Testis (tissue), 3 donors: ENCODE results near the gene SLC6A5. TPM values are rescaled to one million over a fixed set of nuclear protein-coding genes. Genes with fewer than 3 reads are reported as not detected.

Source experiments
- DNase-seq: peaks from one replicate; pipeline ENCODE4 v3.0.0-alpha.2; 2019
- H3K27ac ChIP-seq, 2 donors: fragments of 200-600 bp; sonication (generic); one replicate each; pipeline ENCODE4 v1.5.1; 2019
- H3K27me3 ChIP-seq: fragments of 200-600 bp; sonication (generic); one replicate; pipeline ENCODE4 v1.5.1; 2019
- H3K36me3 ChIP-seq: fragments of 200-600 bp; sonication (generic); one replicate; pipeline ENCODE4 v1.5.1; 2017; ENCODE audit warnings: low read depth; ENCODE audit errors: missing control alignments
- H3K4me1 ChIP-seq: fragments of 200-600 bp; sonication (generic); one replicate; pipeline ENCODE4 v1.5.1; 2019
- H3K4me3 ChIP-seq, 2 donors: fragments of 200-600 bp; sonication (generic); one replicate each; pipeline ENCODE4 v1.5.1; 2017 to 2019
- H3K9me3 ChIP-seq: fragments of 200-600 bp; sonication (generic); one replicate; pipeline ENCODE4 v1.5.1; 2017
- POLR2A ChIP-seq: fragments of 450-650 bp; IDR thresholded peaks from one replicate; pipeline ENCODE4 v1.6.1; 2017; ENCODE audit warnings: antibody characterized with exemption, mild to moderate bottlenecking, moderate library complexity
- WGBS, 2 donors: methylation state at CpG; one replicate each; pipeline ENCODE4 v1.1.5; 2018; 5-methylcytosine and 5-hydroxymethylcytosine counted together
- intact Hi-C: fragments of 100-400 bp; cut with DNase I; formaldehyde crosslinking; loops from one replicate; pipeline ENCODE4 v1.15.1; 2023; ENCODE audit warnings: low total_unique reads
- polyA plus RNA-seq: library from polyadenylated mRNA; stranded (reverse); fragments of 350-450 nt; fragmentation: Illumina TruSeq; extraction: RNeasy Lipid Tissue Mini Kit (QIAGEN cat#74804); gene quantifications from one replicate; pipeline ENCODE4 v1.2.3, GENCODE V29; 2014; ENCODE audit warnings: low read depth, low replicate concordance; ENCODE audit not compliant: insufficient read depth
- total RNA-seq, 2 donors: library from RNA; depleted of rRNA; stranded (reverse); fragments of >200 nt; gene quantifications; one replicate each; pipeline ENCODE4 v1.2.3, GENCODE V29; 2016
- TF ChIP-seq, protein P1 (sequence below), 3 experiments: fragments of 450-650 bp in 2 of 3; fragments of 200-600 bp in 1 of 3; sonication (generic) in 1 of 3; IDR thresholded peaks; one replicate each; pipeline ENCODE4 v1.5.1; 2016 to 2019; ENCODE audit warnings: antibody characterized with exemption in 3 of 3, mild to moderate bottlenecking in 2 of 3, moderate library complexity in 1 of 3

SLC6A5 gene
- total and polyA plus RNA-seq, 3 donors from 2014 or later: 1.5 to 2.1 (median 1.9) TPM

GRCh38 chr11:20596205-20597153 lies 2.9 kb upstream of the SLC6A5 start:
- TF ChIP-seq, protein P1, sequence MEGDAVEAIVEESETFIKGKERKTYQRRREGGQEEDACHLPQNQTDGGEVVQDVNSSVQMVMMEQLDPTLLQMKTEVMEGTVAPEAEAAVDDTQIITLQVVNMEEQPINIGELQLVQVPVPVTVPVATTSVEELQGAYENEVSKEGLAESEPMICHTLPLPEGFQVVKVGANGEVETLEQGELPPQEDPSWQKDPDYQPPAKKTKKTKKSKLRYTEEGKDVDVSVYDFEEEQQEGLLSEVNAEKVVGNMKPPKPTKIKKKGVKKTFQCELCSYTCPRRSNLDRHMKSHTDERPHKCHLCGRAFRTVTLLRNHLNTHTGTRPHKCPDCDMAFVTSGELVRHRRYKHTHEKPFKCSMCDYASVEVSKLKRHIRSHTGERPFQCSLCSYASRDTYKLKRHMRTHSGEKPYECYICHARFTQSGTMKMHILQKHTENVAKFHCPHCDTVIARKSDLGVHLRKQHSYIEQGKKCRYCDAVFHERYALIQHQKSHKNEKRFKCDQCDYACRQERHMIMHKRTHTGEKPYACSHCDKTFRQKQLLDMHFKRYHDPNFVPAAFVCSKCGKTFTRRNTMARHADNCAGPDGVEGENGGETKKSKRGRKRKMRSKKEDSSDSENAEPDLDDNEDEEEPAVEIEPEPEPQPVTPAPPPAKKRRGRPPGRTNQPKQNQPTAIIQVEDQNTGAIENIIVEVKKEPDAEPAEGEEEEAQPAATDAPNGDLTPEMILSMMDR (IDR thresholded peaks at IDR 0.05): no peak
- TF ChIP-seq POLR2A: no peak
- H3K27me3 ChIP-seq: no peaks in the 10 kb centered on the region
- DNase-seq: no peak
- intact Hi-C loops: no loop called here
- no peak overlapping the region for H3K27ac ChIP-seq
- no peaks in the 10 kb centered on the region for H3K36me3 ChIP-seq
- no peaks in the 10 kb centered on the region for H3K4me1 ChIP-seq
- H3K4me3 ChIP-seq: peak overlapping the region in 1 of 2 donors; percentile 2
- WGBS, 2 donors: 8 to 13% methylated on average over 55 to 57 of the region's 57 CpGs
- H3K9me3 ChIP-seq: no peaks in the 10 kb centered on the region

- intact Hi-C loops: no loop called here
- no peaks in the 10 kb centered on the region for H3K36me3 ChIP-seq
- DNase-seq: no peak
- 2 to 7% methylated on average over 11 to 34 of the region's 41 CpGs for WGBS, 2 donors
- H3K27ac ChIP-seq: no peak overlapping the region
- no peaks in the 10 kb centered on the region for H3K9me3 ChIP-seq
- peak overlapping the region in 1 of 2 donors; percentile 2 for H3K4me3 ChIP-seq
- TF ChIP-seq, protein P1 (IDR thresholded peaks at IDR 0.05): no peak
- no peak for TF ChIP-seq POLR2A
- no peaks in the 10 kb centered on the region for H3K27me3 ChIP-seq
- no peaks in the 10 kb centered on the region for H3K4me1 ChIP-seq
These were observed 2.2 kb upstream of the SLC6A5 start for GRCh38 chr11:20597154-20597679.

- intact Hi-C loops: no loop called here
- Histone ChIP-seq H3K27me3 (no peaks in the 10 kb centered on the region), H3K9me3 (no peaks in the 10 kb centered on the region), H3K27ac (no peak overlapping the region), H3K36me3 (no peaks in the 10 kb centered on the region), H3K4me3 (peak overlapping the region in 1 of 2 donors; percentile 2), H3K4me1 (no peaks in the 10 kb centered on the region)
- 2 to 4% methylated on average over 24 to 47 of the region's 48 CpGs for WGBS, 2 donors
- DNase-seq: no peak
- no peak for TF ChIP-seq POLR2A
- TF ChIP-seq, protein P1 (IDR thresholded peaks at IDR 0.05): no peak
These were observed 1.5 kb upstream of the SLC6A5 start for GRCh38 chr11:20597680-20598484.

DNA sequence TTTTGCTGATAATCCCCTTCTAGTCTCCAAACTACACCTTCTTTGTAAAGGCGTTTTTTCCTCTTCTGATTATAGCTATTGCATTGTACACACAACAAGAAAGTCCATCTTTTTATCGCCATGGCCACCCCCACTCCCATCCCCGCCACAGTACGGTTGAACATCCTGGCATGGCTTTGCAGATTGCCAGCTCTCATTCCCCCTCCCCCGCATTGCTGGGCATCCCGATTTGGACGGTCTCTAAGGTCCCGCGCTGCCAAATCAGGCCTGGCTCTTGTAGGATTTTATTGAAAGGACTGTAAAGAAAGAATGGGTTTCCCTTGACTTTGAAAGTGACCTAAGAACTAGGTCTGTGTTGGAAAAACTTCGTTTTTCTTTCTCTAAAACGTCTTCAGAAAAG lies 916 bp upstream of the SLC6A5 start:
- no peaks in the 10 kb centered on the region for H3K27me3 ChIP-seq
- TF ChIP-seq, protein P1 (IDR thresholded peaks at IDR 0.05): no peak
- TF ChIP-seq POLR2A: no peak
- intact Hi-C loops: no loop called here
- H3K36me3 ChIP-seq: no peaks in the 10 kb centered on the region
- no peak overlapping the region for H3K4me3 ChIP-seq
- no peak overlapping the region for H3K27ac ChIP-seq
- DNase-seq: no peak
- H3K4me1 ChIP-seq: no peaks in the 10 kb centered on the region
- WGBS, 2 donors: 3 to 4% methylated on average over 11 of the region's 11 CpGs
- no peaks in the 10 kb centered on the region for H3K9me3 ChIP-seq
